D721Med (cell line): ENCODE data around the gene PROM2.
"Not testable (repeated sequence)": the region's sequence is repeated elsewhere in the genome, so short reads cannot be mapped to it uniquely, and the experiment has no call there.

Experiments
- DNase-seq: peaks from one replicate; pipeline ENCODE4 v3.0.0; 2011; ENCODE audit warnings: low spot score; ENCODE audit not compliant: insufficient read length
- FAIRE-seq: peaks from 2 replicates; lab custom pipeline; 2011; peaks lifted over from hg19 to GRCh38; lab: Jason Lieb, UNC
- CTCF ChIP-seq: IDR thresholded peaks from 2 replicates; pipeline ENCODE4 v1.5.1; 2012; ENCODE audit warnings: mild to moderate bottlenecking, control low read depth; ENCODE audit not compliant: insufficient read depth; ENCODE audit errors: missing control alignments

Gene PROM2

GRCh38 chr2:95264624-95265023, 9.6 kb upstream of the PROM2 start:
- no peak for TF ChIP-seq CTCF
- no peak for FAIRE-seq
- DNase-seq: no peak

- no peak for TF ChIP-seq CTCF
- no peak for FAIRE-seq
These were observed 9.1 kb upstream of the PROM2 start for GRCh38 chr2:95265182-95265581.

GRCh38 chr2:95266781-95267430, 7.3 kb upstream of the PROM2 start:
- no peak for FAIRE-seq

More at GRCh38 chr2:95265182-95265581, 9.1 kb upstream of the PROM2 start:
- DNase-seq: no peak

GRCh38 chr2:95267458-95268210, 6.6 kb upstream of the PROM2 start:
- FAIRE-seq: no peak
- no peak for DNase-seq
- TF ChIP-seq CTCF: no peak

More at GRCh38 chr2:95266781-95267430, 7.3 kb upstream of the PROM2 start:
- no peak for TF ChIP-seq CTCF
- no peak for DNase-seq

- DNase-seq (no peak), FAIRE-seq (no peak)
- no peak for TF ChIP-seq CTCF
These were observed 5.8 kb upstream of the PROM2 start for GRCh38 chr2:95268211-95269035.

- no peak for FAIRE-seq
- no peak for DNase-seq
- TF ChIP-seq CTCF: no peak
These were observed 5.1 kb upstream of the PROM2 start for GRCh38 chr2:95269036-95269680.

GRCh38 chr2:95269745-95270144, 4.5 kb upstream of the PROM2 start:
- FAIRE-seq, DNase-seq: not testable (repeated sequence)
